PC-3 (cell line): ENCODE results near the gene DIAPH2.

Experiments used
- EZH2 ChIP-seq: fragments of 300-600 bp; sonication (generic); IDR thresholded peaks from one replicate; pipeline ENCODE4 v1.6.1; 2017; ENCODE audit warnings: antibody characterized with exemption, mild to moderate bottlenecking, low read length; ENCODE audit not compliant: unreplicated experiment
- EZH2phosphoT487 ChIP-seq: fragments of 300-600 bp; sonication (generic); IDR thresholded peaks from 2 replicates; pipeline ENCODE4 v1.6.1; 2018; ENCODE audit warnings: mild to moderate bottlenecking, antibody characterized with exemption, low read length, borderline replicate concordance
- TF ChIP-seq, protein P1 (sequence below): fragments of 300-600 bp; sonication (generic); conservative IDR thresholded peaks from 2 replicates; pipeline ENCODE4 v1.5.1; 2017; ENCODE audit warnings: antibody characterized with exemption, low read depth, mild to moderate bottlenecking, low read length

DNA sequence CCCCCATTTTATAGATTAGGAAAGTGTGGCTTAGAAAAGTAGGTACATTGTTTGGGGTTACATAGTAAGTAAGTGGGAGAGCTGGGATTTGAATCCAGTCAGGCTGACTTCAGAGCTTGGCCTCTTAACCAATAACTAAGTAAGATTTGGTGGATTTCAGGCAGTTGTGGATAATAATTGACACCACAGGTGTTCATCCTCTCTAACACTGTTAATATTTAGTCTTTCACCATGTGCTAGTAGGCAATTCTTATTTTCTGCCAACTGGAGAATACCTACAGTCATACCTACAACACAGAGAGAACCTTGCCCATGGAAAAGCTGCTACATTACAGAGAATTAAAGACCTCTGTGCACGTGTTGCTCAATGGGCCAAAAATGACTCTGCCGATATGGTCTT lies 89.5 kb downstream of the DIAPH2 start:
- TF ChIP-seq, protein P1, sequence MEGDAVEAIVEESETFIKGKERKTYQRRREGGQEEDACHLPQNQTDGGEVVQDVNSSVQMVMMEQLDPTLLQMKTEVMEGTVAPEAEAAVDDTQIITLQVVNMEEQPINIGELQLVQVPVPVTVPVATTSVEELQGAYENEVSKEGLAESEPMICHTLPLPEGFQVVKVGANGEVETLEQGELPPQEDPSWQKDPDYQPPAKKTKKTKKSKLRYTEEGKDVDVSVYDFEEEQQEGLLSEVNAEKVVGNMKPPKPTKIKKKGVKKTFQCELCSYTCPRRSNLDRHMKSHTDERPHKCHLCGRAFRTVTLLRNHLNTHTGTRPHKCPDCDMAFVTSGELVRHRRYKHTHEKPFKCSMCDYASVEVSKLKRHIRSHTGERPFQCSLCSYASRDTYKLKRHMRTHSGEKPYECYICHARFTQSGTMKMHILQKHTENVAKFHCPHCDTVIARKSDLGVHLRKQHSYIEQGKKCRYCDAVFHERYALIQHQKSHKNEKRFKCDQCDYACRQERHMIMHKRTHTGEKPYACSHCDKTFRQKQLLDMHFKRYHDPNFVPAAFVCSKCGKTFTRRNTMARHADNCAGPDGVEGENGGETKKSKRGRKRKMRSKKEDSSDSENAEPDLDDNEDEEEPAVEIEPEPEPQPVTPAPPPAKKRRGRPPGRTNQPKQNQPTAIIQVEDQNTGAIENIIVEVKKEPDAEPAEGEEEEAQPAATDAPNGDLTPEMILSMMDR, result no peak
- TF ChIP-seq EZH2, result no peak
- TF ChIP-seq EZH2phosphoT487, result no peak
